HepG2 (cell line): Measurements from ENCODE around the gene RPS28. TPM values are rescaled to one million over a fixed set of nuclear protein-coding genes. Genes with fewer than 3 reads are reported as not detected.
A peak's percentile ranks its signal among the peaks of the same experiment; 100 is the strongest.

Experiments
- ATAD3A ChIP-seq: sonication (generic); formaldehyde crosslinking; IDR thresholded peaks from 2 replicates; pipeline ENCODE4 v1.4.0; 2020; ENCODE audit warnings: missing genetic modification reagents
- CHD2 ChIP-seq: IDR thresholded peaks from 2 replicates; pipeline ENCODE4 v1.6.1; 2011; ENCODE audit warnings: low read depth, low read length, improper control_type of control experiment
- DDIT3 ChIP-seq: sonication (generic); formaldehyde crosslinking; IDR thresholded peaks from 2 replicates; pipeline ENCODE4 v1.4.0; 2020; ENCODE audit warnings: mild to moderate bottlenecking, missing genetic modification reagents
- FOXC1 ChIP-seq: sonication (generic); formaldehyde crosslinking; IDR thresholded peaks from 2 replicates; pipeline ENCODE4 v1.8.0; 2022; ENCODE audit warnings: mild to moderate bottlenecking, missing genetic modification reagents, borderline replicate concordance
- FOXM1 ChIP-seq: sonication (generic); formaldehyde crosslinking; IDR thresholded peaks from 2 replicates; pipeline ENCODE4 v1.5.0; 2020; ENCODE audit warnings: missing genetic modification reagents
- LCORL ChIP-seq, 2 experiments: fragments of 450-650 bp in 1 of 2; sonication (generic) in 1 of 2; formaldehyde crosslinking in 1 of 2; IDR thresholded peaks; 2 replicates each; pipeline versions ENCODE4 v1.5.0 to v1.6.1; 2017 to 2020; ENCODE audit warnings: antibody characterized with exemption in 1 of 2, missing genetic modification reagents in 1 of 2
- MIER3 ChIP-seq: IDR thresholded peaks from 2 replicates; pipeline ENCODE4 v1.6.1; 2016; ENCODE audit warnings: missing compliant biosample characterization, borderline replicate concordance
- MXD3 ChIP-seq: IDR thresholded peaks from 2 replicates; pipeline ENCODE4 v1.6.1; 2016; ENCODE audit warnings: mild to moderate bottlenecking, missing biosample characterization, missing genetic modification reagents
- NFKB2 ChIP-seq: sonication (generic); formaldehyde crosslinking; IDR thresholded peaks from 2 replicates; pipeline ENCODE4 v1.4.0; 2020; ENCODE audit warnings: missing genetic modification reagents, borderline replicate concordance
- PRPF4 ChIP-seq: fragments of 200-400 bp; formaldehyde crosslinking; IDR thresholded peaks from 2 replicates; pipeline ENCODE4 v1.6.1; 2016; ENCODE audit warnings: low read length, low read depth; ENCODE audit not compliant: poor library complexity, severe bottlenecking
- RBAK ChIP-seq: sonication (generic); formaldehyde crosslinking; IDR thresholded peaks from 2 replicates; pipeline ENCODE4 v1.5.1; 2020; ENCODE audit warnings: mild to moderate bottlenecking, missing genetic modification reagents
- RBM39 ChIP-seq: fragments of 200-400 bp; formaldehyde crosslinking; IDR thresholded peaks from one replicate; pipeline ENCODE4 v1.6.1; 2018; ENCODE audit warnings: antibody characterized with exemption, mild to moderate bottlenecking, low read depth, low read length; ENCODE audit not compliant: poor library complexity, severe bottlenecking
- ZBTB26 ChIP-seq: IDR thresholded peaks from 2 replicates; pipeline ENCODE4 v1.6.1; 2016; ENCODE audit warnings: missing compliant biosample characterization, missing genetic modification reagents, borderline replicate concordance
- ZNF510 ChIP-seq: sonication (generic); formaldehyde crosslinking; IDR thresholded peaks from 2 replicates; pipeline ENCODE4 v1.4.0; 2020; ENCODE audit warnings: low read depth, mild to moderate bottlenecking, missing genetic modification reagents
- ZNF574 ChIP-seq: sonication (generic); formaldehyde crosslinking; IDR thresholded peaks from 2 replicates; pipeline ENCODE4 v1.4.0; 2020; ENCODE audit warnings: missing genetic modification reagents
- ZNF646 ChIP-seq: sonication (generic); formaldehyde crosslinking; IDR thresholded peaks from 2 replicates; pipeline ENCODE4 v1.9.0; 2021; ENCODE audit warnings: mild to moderate bottlenecking, missing genetic modification reagents
- ZSCAN25 ChIP-seq: sonication (generic); formaldehyde crosslinking; IDR thresholded peaks from 2 replicates; pipeline ENCODE4 v1.8.0; 2022; ENCODE audit warnings: mild to moderate bottlenecking, missing genetic modification reagents
- polyA plus RNA-seq, 8 experiments: library from polyadenylated mRNA; depleted of rRNA in 3 of 8; stranded (reverse) in 7 of 8; unstranded in 1 of 8; fragments of >200 nt; fragmentation: Illumina TruSeq in 4 of 8; extraction: Trizol in 4 of 8; gene quantifications; 2 replicates each; pipeline versions ENCODE4 v1.2.1 to v1.2.3, GENCODE V29; 2011 to 2016; ENCODE audit warnings: low read depth in 4 of 8, missing spikeins in 1 of 8, mixed read lengths in 1 of 8; ENCODE audit not compliant: insufficient read depth in 1 of 8
- total RNA-seq, 5 experiments: library from RNA; depleted of rRNA; stranded (reverse); fragments of >200 nt; fragmentation: Illumina TruSeq; extraction: Trizol; gene quantifications; 2 replicates each; pipeline ENCODE4 v1.2.3, GENCODE V29; 2016; ENCODE audit warnings: low read depth in 1 of 5

RPS28 gene
- total and polyA plus RNA-seq, 2 of the 13 experiments (the other 11 are each of a cell fraction or from before 2014, with no cell fraction given) = 281 to 545 TPM

GRCh38 chr19:8355631-8356402 lies 34.5 kb downstream of the RPS28 start (continued):
- TF ChIP-seq ZNF646 (CRISPR knock-in tag) (no peak), CHD2 (no peak), RBM39 (no peak), MIER3 (CRISPR knock-in tag) (no peak), ZNF574 (CRISPR knock-in tag) (0 out of 2 replicates have a peak, but pooled peaks have one; percentile 16), RBAK (no peak), LCORL (IDR thresholded peaks at IDR 0.05) (no peak), LCORL (CRISPR knock-in tag; IDR thresholded peaks at IDR 0.05) (no peak; the same call in 1 of the 2 replicates), DDIT3 (CRISPR knock-in tag) (no peak), ATAD3A (no peak), ZBTB26 (CRISPR knock-in tag) (no peak), NFKB2 (CRISPR knock-in tag) (no peak), FOXM1 (CRISPR knock-in tag) (no peak), ZSCAN25 (no peak), MXD3 (CRISPR knock-in tag) (no peak), ZNF510 (CRISPR knock-in tag) (no peak), PRPF4 (no peak), FOXC1 (CRISPR knock-in tag) (no peak)
